Measurements from ENCODE around the gene GNB1. TPM values are rescaled to one million over a fixed set of nuclear protein-coding genes. Genes with fewer than 3 reads are reported as not detected.

The GNB1 gene
- total and polyA plus RNA-seq, 10 of the 15 experiments (the other 5 are each of a cell fraction or from before 2014, with no cell fraction given) = 23.0 to 392 (median 93.9) TPM

DNA sequence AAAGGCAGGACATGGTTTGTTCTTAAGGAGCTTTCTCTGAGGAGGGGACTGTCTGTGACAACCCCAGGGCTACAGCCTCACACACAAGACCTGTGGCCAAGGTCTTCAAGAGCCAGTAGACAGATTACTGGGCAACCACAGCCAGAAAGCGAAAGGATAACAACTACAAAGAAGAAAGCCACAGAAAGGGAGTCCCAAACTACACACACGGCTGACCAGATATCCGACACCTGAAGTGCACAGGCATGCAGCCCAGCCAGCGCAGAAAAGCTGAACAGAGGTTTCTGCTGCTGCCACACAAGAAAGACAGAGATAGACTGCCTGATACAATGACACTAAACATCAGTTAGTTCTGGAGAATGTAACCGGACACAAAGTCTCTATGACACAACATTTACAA lies 91.2 kb downstream of the GNB1 start (continued):
- TF ChIP-seq SMC3 (IDR thresholded peaks at IDR 0.05; ENCODE audit: borderline replicate concordance, low read length) (peak; percentile 15; the same call in 1 of the 2 replicates), MEF2B (IDR thresholded peaks at IDR 0.05; ENCODE audit: partially characterized antibody, poor library complexity, severe bottlenecking) (peak; percentile 50), RAD51 (IDR thresholded peaks at IDR 0.05) (no peak), FOS (IDR thresholded peaks at IDR 0.05; ENCODE audit: borderline replicate concordance, extremely low read depth, insufficient read length) (no peak), POU2F2 (IDR thresholded peaks at IDR 0.05; ENCODE audit: borderline replicate concordance, low read depth, low read length) (peak; percentile 30; the same call in 1 of the 3 replicates), ASH2L (IDR thresholded peaks at IDR 0.05; ENCODE audit: borderline replicate concordance, low read depth) (no peak), CBX3 (IDR thresholded peaks at IDR 0.05; ENCODE audit: borderline replicate concordance, low read depth) (no peak), YBX1 (IDR thresholded peaks at IDR 0.05) (no peak), HDAC6 (IDR thresholded peaks at IDR 0.05; ENCODE audit: unreplicated experiment) (no peak), CREB1 (IDR thresholded peaks at IDR 0.05; ENCODE audit: low read depth) (0 out of 2 replicates have a peak, but pooled peaks have one; percentile 41), E2F8 (IDR thresholded peaks at IDR 0.05; ENCODE audit: low read depth, partially characterized antibody) (no peak), SIN3A (IDR thresholded peaks at IDR 0.05; ENCODE audit: low read depth, low read length) (0 out of 2 replicates have a peak, but pooled peaks have one; percentile 58), EED (IDR thresholded peaks at IDR 0.05; ENCODE audit: low read depth) (no peak; the same call in 1 of the 2 replicates), ZNF384 (IDR thresholded peaks at IDR 0.05; ENCODE audit: borderline replicate concordance, low read depth, low read length) (no peak), SUPT20H (IDR thresholded peaks at IDR 0.05; ENCODE audit: borderline replicate concordance, control insufficient read depth, low read depth, low read length) (no peak)
- TF ChIP-seq, protein P1, sequence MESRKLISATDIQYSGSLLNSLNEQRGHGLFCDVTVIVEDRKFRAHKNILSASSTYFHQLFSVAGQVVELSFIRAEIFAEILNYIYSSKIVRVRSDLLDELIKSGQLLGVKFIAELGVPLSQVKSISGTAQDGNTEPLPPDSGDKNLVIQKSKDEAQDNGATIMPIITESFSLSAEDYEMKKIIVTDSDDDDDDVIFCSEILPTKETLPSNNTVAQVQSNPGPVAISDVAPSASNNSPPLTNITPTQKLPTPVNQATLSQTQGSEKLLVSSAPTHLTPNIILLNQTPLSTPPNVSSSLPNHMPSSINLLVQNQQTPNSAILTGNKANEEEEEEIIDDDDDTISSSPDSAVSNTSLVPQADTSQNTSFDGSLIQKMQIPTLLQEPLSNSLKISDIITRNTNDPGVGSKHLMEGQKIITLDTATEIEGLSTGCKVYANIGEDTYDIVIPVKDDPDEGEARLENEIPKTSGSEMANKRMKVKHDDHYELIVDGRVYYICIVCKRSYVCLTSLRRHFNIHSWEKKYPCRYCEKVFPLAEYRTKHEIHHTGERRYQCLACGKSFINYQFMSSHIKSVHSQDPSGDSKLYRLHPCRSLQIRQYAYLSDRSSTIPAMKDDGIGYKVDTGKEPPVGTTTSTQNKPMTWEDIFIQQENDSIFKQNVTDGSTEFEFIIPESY (IDR thresholded peaks at IDR 0.05) = no peak
- TF ChIP-seq, protein P2, sequence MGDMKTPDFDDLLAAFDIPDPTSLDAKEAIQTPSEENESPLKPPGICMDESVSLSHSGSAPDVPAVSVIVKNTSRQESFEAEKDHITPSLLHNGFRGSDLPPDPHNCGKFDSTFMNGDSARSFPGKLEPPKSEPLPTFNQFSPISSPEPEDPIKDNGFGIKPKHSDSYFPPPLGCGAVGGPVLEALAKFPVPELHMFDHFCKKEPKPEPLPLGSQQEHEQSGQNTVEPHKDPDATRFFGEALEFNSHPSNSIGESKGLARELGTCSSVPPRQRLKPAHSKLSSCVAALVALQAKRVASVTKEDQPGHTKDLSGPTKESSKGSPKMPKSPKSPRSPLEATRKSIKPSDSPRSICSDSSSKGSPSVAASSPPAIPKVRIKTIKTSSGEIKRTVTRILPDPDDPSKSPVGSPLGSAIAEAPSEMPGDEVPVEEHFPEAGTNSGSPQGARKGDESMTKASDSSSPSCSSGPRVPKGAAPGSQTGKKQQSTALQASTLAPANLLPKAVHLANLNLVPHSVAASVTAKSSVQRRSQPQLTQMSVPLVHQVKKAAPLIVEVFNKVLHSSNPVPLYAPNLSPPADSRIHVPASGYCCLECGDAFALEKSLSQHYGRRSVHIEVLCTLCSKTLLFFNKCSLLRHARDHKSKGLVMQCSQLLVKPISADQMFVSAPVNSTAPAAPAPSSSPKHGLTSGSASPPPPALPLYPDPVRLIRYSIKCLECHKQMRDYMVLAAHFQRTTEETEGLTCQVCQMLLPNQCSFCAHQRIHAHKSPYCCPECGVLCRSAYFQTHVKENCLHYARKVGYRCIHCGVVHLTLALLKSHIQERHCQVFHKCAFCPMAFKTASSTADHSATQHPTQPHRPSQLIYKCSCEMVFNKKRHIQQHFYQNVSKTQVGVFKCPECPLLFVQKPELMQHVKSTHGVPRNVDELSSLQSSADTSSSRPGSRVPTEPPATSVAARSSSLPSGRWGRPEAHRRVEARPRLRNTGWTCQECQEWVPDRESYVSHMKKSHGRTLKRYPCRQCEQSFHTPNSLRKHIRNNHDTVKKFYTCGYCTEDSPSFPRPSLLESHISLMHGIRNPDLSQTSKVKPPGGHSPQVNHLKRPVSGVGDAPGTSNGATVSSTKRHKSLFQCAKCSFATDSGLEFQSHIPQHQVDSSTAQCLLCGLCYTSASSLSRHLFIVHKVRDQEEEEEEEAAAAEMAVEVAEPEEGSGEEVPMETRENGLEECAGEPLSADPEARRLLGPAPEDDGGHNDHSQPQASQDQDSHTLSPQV (IDR thresholded peaks at IDR 0.05) = no peak
- TF ChIP-seq, protein P3, sequence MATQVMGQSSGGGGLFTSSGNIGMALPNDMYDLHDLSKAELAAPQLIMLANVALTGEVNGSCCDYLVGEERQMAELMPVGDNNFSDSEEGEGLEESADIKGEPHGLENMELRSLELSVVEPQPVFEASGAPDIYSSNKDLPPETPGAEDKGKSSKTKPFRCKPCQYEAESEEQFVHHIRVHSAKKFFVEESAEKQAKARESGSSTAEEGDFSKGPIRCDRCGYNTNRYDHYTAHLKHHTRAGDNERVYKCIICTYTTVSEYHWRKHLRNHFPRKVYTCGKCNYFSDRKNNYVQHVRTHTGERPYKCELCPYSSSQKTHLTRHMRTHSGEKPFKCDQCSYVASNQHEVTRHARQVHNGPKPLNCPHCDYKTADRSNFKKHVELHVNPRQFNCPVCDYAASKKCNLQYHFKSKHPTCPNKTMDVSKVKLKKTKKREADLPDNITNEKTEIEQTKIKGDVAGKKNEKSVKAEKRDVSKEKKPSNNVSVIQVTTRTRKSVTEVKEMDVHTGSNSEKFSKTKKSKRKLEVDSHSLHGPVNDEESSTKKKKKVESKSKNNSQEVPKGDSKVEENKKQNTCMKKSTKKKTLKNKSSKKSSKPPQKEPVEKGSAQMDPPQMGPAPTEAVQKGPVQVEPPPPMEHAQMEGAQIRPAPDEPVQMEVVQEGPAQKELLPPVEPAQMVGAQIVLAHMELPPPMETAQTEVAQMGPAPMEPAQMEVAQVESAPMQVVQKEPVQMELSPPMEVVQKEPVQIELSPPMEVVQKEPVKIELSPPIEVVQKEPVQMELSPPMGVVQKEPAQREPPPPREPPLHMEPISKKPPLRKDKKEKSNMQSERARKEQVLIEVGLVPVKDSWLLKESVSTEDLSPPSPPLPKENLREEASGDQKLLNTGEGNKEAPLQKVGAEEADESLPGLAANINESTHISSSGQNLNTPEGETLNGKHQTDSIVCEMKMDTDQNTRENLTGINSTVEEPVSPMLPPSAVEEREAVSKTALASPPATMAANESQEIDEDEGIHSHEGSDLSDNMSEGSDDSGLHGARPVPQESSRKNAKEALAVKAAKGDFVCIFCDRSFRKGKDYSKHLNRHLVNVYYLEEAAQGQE (IDR thresholded peaks at IDR 0.05; ENCODE audit: low read depth, low read length) = no peak

Measured in GM12878 (cell line).